Fibroblast of skin of left quadriceps (primary cell): ENCODE measurements around the gene NUDT4B.
"Not testable (repeated sequence)": the region's sequence is repeated elsewhere in the genome, so short reads cannot be mapped to it uniquely, and the experiment has no call there.

Experiments
- DNase-seq, 2 experiments: peaks; one replicate each; pipeline ENCODE4 v3.0.0-alpha.2; 2013; ENCODE audit warnings: low read depth in 2 of 2

Gene NUDT4B

GRCh38 chr1:148748563-148749334 lies at the start of gene NUDT4B:
Gene NUDT4B (plus strand): TSS chr1:148748774. CDS start chr1:148748953, 179 bp downstream.
- not testable (repeated sequence) for DNase-seq

- not testable (repeated sequence) for DNase-seq
Measured at GRCh38 chr1:148699357-148699756, 49.2 kb upstream of the NUDT4B start.

GRCh38 chr1:148702242-148702641 lies 46.3 kb upstream of the NUDT4B start:
- not testable (repeated sequence) for DNase-seq

- not testable (repeated sequence) for DNase-seq
Measured at GRCh38 chr1:148703973-148704591, 44.5 kb upstream of the NUDT4B start.

GRCh38 chr1:148705316-148705948 lies 43.1 kb upstream of the NUDT4B start:
- not testable (repeated sequence) for DNase-seq

GRCh38 chr1:148708779-148709333 lies 39.7 kb upstream of the NUDT4B start:
- not testable (repeated sequence) for DNase-seq

GRCh38 chr1:148710772-148711523 lies 37.6 kb upstream of the NUDT4B start:
- DNase-seq, result not testable (repeated sequence)

GRCh38 chr1:148712353-148712752 lies 36.2 kb upstream of the NUDT4B start:
- DNase-seq, result not testable (repeated sequence)

- DNase-seq, result not testable (repeated sequence)
Measured at GRCh38 chr1:148715518-148715917, 33.1 kb upstream of the NUDT4B start.

- not testable (repeated sequence) for DNase-seq
Measured at GRCh38 chr1:148716966-148717520, 31.5 kb upstream of the NUDT4B start.

- not testable (repeated sequence) for DNase-seq
Measured at GRCh38 chr1:148720918-148721317, 27.7 kb upstream of the NUDT4B start.

GRCh38 chr1:148722758-148723157 lies 25.8 kb upstream of the NUDT4B start:
- DNase-seq, result not testable (repeated sequence)

- DNase-seq, result not testable (repeated sequence)
Measured at GRCh38 chr1:148723515-148723914, 25.1 kb upstream of the NUDT4B start.

- DNase-seq, result not testable (repeated sequence)
Measured at GRCh38 chr1:148724872-148725271, 23.7 kb upstream of the NUDT4B start.

GRCh38 chr1:148727862-148728261 lies 20.7 kb upstream of the NUDT4B start:
- not testable (repeated sequence) for DNase-seq

- DNase-seq, result not testable (repeated sequence)
Measured at GRCh38 chr1:148729128-148729527, 19.4 kb upstream of the NUDT4B start.

- DNase-seq, result not testable (repeated sequence)
Measured at GRCh38 chr1:148729541-148729940, 19.0 kb upstream of the NUDT4B start.

GRCh38 chr1:148732277-148732676 lies 16.3 kb upstream of the NUDT4B start:
- not testable (repeated sequence) for DNase-seq

GRCh38 chr1:148733585-148734310 lies 14.8 kb upstream of the NUDT4B start:
- not testable (repeated sequence) for DNase-seq

GRCh38 chr1:148734311-148734662 lies 14.3 kb upstream of the NUDT4B start:
- not testable (repeated sequence) for DNase-seq
